Measurements from ENCODE around the gene STOM. TPM values are rescaled to one million over a fixed set of nuclear protein-coding genes. Genes with fewer than 3 reads are reported as not detected.

Gene STOM, protein sequence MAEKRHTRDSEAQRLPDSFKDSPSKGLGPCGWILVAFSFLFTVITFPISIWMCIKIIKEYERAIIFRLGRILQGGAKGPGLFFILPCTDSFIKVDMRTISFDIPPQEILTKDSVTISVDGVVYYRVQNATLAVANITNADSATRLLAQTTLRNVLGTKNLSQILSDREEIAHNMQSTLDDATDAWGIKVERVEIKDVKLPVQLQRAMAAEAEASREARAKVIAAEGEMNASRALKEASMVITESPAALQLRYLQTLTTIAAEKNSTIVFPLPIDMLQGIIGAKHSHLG
- polyA plus RNA-seq (2012; rRNA removed): 40.5 and 49.7 TPM in 2 replicates
- 55.2 and 55.7 TPM in 2 replicates for polyA plus RNA-seq (2012; cell fraction: cytosol; rRNA removed)
- polyA plus RNA-seq (2012; cell fraction: nucleus; rRNA removed): 11.9 and 21.8 TPM in 2 replicates

- POLR2A ChIA-PET: no interaction called here
- Histone ChIP-seq H3K4me1 (ENCODE audit: control insufficient read depth in 1 of 2, insufficient read depth in 2 of 2, low read depth in 1 of 2, low read length in 1 of 2) (peaks cover 38 to 46% of the 10 kb centered on the region in 2 experiments), H3K4me2 (peak within 1 kb of the TSS; percentile 85), H4K20me1 (ENCODE audit: insufficient read depth) (no peaks in the 10 kb centered on the region), H3K9me2 (no peaks in the 10 kb centered on the region), H3K9ac (peak within 1 kb of the TSS; percentile 71), H3K27ac (ENCODE audit: low read depth in 2 of 2, low read length in 1 of 2) (peak within 1 kb of the TSS; percentile 64 to 75), H3K79me2 (ENCODE audit: insufficient read depth) (peaks cover 48% of the 10 kb centered on the region), H3K36me3 (replicated peaks in 1 of 2; ENCODE audit: control insufficient read depth in 1 of 2, insufficient read depth in 2 of 2, low read length in 1 of 2) (no peaks in the 10 kb centered on the region), H3K4me3 (ENCODE audit: low read depth in 2 of 2, low read length in 1 of 2) (peak within 1 kb of the TSS; percentile 57 to 64), H2AFZ (ENCODE audit: low read depth) (peak within 1 kb of the TSS; percentile 69), H3K9me3 (no peaks in the 10 kb centered on the region), H3K27me3 (ENCODE audit: insufficient read depth) (no peaks in the 10 kb centered on the region), H3F3A (replicated peaks; ENCODE audit: insufficient read depth) (peaks cover 28% of the 10 kb centered on the region)
- WGBS (ENCODE audit: low lambda C conversion rate): 12% methylated on average over 26 of the region's 52 CpGs
- CTCF ChIA-PET: interaction anchor here (1.0 to 1.4 kb wide), 2 partner anchors 31 to 50 kb away, joined by 3 to 11 read pairs; no protein-coding TSS in a partner anchor
- TF ChIP-seq TAF1 (IDR thresholded peaks at IDR 0.05; ENCODE audit: borderline replicate concordance, low read depth, low read length) (0 out of 2 replicates have a peak, but pooled peaks have one; percentile 10), FOSL2 (IDR thresholded peaks at IDR 0.05; ENCODE audit: borderline replicate concordance, low read depth) (no peak), EZH2phosphoT487 (IDR thresholded peaks at IDR 0.05; ENCODE audit: borderline replicate concordance, low read depth) (no peak), POLR2AphosphoS5 (IDR thresholded peaks at IDR 0.05; ENCODE audit: low read depth, low read length) (peak; percentile 78), NFIC (IDR thresholded peaks at IDR 0.05; ENCODE audit: borderline replicate concordance) (peak; percentile 70), RXRA (IDR thresholded peaks at IDR 0.05; ENCODE audit: borderline replicate concordance, low read depth) (no peak), SIN3A (IDR thresholded peaks at IDR 0.05; ENCODE audit: borderline replicate concordance, low read depth, low read length) (peak; percentile 56; the same call in 1 of the 2 replicates), JUND (IDR thresholded peaks at IDR 0.05) (no peak), RCOR1 (IDR thresholded peaks at IDR 0.05; ENCODE audit: low read length) (no peak), GATA2 (CRISPR knock-in tag; IDR thresholded peaks at IDR 0.05) (peak; percentile 46; the same call in 1 of the 2 replicates), RAD21 (IDR thresholded peaks at IDR 0.05; ENCODE audit: low read length) (no peak), MXI1 (IDR thresholded peaks at IDR 0.05; ENCODE audit: low read depth, low read length) (peak; percentile 15; the same call in 1 of the 2 replicates), SMC3 (IDR thresholded peaks at IDR 0.05; ENCODE audit: low read depth, low read length) (no peak), TCF12 (IDR thresholded peaks at IDR 0.05) (peak; percentile 40)
- TF ChIP-seq, protein P1, sequence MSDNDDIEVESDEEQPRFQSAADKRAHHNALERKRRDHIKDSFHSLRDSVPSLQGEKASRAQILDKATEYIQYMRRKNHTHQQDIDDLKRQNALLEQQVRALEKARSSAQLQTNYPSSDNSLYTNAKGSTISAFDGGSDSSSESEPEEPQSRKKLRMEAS (IDR thresholded peaks at IDR 0.05; ENCODE audit: low read depth): peak; percentile 93
- TF ChIP-seq, protein P2, sequence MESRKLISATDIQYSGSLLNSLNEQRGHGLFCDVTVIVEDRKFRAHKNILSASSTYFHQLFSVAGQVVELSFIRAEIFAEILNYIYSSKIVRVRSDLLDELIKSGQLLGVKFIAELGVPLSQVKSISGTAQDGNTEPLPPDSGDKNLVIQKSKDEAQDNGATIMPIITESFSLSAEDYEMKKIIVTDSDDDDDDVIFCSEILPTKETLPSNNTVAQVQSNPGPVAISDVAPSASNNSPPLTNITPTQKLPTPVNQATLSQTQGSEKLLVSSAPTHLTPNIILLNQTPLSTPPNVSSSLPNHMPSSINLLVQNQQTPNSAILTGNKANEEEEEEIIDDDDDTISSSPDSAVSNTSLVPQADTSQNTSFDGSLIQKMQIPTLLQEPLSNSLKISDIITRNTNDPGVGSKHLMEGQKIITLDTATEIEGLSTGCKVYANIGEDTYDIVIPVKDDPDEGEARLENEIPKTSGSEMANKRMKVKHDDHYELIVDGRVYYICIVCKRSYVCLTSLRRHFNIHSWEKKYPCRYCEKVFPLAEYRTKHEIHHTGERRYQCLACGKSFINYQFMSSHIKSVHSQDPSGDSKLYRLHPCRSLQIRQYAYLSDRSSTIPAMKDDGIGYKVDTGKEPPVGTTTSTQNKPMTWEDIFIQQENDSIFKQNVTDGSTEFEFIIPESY (IDR thresholded peaks at IDR 0.05; ENCODE audit: borderline replicate concordance, low read depth): no peak
- TF ChIP-seq, protein P3, sequence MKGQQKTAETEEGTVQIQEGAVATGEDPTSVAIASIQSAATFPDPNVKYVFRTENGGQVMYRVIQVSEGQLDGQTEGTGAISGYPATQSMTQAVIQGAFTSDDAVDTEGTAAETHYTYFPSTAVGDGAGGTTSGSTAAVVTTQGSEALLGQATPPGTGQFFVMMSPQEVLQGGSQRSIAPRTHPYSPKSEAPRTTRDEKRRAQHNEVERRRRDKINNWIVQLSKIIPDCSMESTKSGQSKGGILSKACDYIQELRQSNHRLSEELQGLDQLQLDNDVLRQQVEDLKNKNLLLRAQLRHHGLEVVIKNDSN (IDR thresholded peaks at IDR 0.05; ENCODE audit: borderline replicate concordance, low read depth): 0 out of 2 replicates have a peak, but pooled peaks have one; percentile 47
- DNase-seq: peak; percentile 78
These were observed at the start of gene STOM for GRCh38 chr9:121369595-121370265. Gene STOM (minus strand): TSS chr9:121370250. CDS start chr9:121370187, 63 bp downstream.
